ENCODE results near the gene PNKP. TPM values are rescaled to one million over a fixed set of nuclear protein-coding genes. Genes with fewer than 3 reads are reported as not detected.

Gene PNKP
- total and polyA plus RNA-seq, 7 experiments from 2014 or later = 19.4 to 174 (median 153) TPM

DNA sequence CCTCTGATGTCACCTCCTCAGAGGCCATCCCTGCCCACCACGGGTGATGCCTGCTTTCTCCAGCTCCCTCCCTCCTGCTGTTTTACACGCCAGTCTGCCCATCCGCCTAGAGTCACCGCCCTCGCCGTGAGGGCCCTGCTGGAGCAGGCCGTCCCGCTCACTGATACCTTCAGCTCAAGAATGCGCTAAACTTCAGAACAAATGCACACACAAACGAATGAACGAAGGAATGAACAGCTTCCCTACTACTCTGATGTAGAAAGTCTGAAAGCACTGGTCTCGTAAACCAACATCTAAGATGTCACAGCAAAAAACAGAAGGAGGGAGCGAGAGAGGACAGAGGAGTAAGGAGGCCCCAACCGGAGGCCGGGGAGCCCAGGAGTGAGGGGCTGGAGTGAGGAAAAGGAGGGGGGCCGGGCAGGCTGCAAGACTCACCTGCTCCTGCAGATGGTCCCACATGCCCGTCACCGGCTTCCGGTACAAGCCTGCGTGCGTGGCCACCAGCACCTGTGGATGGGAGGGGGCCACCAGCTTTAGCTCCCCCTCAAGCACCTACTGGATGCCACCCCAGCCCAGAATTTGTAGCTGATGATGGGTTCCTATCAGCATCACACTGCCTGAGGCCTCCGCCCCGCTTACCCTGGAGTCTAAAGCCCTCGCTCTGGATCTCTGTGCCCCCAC lies 4.0 kb downstream of the PNKP start:
- H3K4me1 ChIP-seq (ENCODE audit: control insufficient read depth in 2 of 2, insufficient read depth in 2 of 2, low read length in 2 of 2) = peaks cover 15 to 20% of the 10 kb centered on the region in 2 donors
- H3K27ac ChIP-seq (ENCODE audit: low read depth, low read length) = no peak overlapping the region
- H3K4me1 Mint-ChIP-seq = peaks cover 20 to 47% (median 31%) of the 10 kb centered on the region in 7 donors
- peaks cover 0 to 24% (median 4%) of the 10 kb centered on the region in 5 donors for H3K36me3 Mint-ChIP-seq
- peak overlapping the region in 5 of 9 donors; percentile 51 to 87 (median 54) for H3K27ac Mint-ChIP-seq
- intact Hi-C loops (cut with micrococcal nuclease) = loop anchor here (10.0 kb wide), 2 partner anchors 121 to 529 kb away; partner anchors contain the start of gene CD37 (in 1 of the 2)
- no peaks in the 10 kb centered on the region for H3K9me3 ChIP-seq (ENCODE audit: control insufficient read depth in 2 of 3, low read length in 3 of 3)
- CTCF ChIA-PET = interaction anchor here (0.8 to 1.1 kb wide), 2 partner anchors 9 to 1414 kb away, joined by 3 read pairs; no protein-coding TSS in a partner anchor
- no peaks in the 10 kb centered on the region for H3K27me3 ChIP-seq (ENCODE audit: control insufficient read depth in 2 of 2, insufficient read depth in 2 of 2, low read length in 2 of 2)
- ATAC-seq = no peak
- peak overlapping the region in 1 of 10 donors; percentile 15 for H3K4me3 Mint-ChIP-seq
- DNase-seq = no peak
- no peak overlapping the region for H3K4me3 ChIP-seq (ENCODE audit: low read length)
- POLR2A ChIA-PET = interaction anchor here (1.1 to 3.4 kb wide), 3 partner anchors 11 to 13 kb away, joined by 4 to 18 read pairs (median 6); partner anchors contain the start of genes AKT1S1, PTOV1 and TBC1D17
- peaks cover 0 to 1% (median 0%) of the 10 kb centered on the region in 11 donors for H3K9me3 Mint-ChIP-seq
- H3K36me3 ChIP-seq (ENCODE audit: control insufficient read depth in 2 of 3, insufficient read depth in 3 of 3, low read length in 3 of 3) = peaks cover 0 to 61% (median 0%) of the 10 kb centered on the region in 3 experiments
- no peaks in the 10 kb centered on the region for H3K27me3 Mint-ChIP-seq

DNA sequence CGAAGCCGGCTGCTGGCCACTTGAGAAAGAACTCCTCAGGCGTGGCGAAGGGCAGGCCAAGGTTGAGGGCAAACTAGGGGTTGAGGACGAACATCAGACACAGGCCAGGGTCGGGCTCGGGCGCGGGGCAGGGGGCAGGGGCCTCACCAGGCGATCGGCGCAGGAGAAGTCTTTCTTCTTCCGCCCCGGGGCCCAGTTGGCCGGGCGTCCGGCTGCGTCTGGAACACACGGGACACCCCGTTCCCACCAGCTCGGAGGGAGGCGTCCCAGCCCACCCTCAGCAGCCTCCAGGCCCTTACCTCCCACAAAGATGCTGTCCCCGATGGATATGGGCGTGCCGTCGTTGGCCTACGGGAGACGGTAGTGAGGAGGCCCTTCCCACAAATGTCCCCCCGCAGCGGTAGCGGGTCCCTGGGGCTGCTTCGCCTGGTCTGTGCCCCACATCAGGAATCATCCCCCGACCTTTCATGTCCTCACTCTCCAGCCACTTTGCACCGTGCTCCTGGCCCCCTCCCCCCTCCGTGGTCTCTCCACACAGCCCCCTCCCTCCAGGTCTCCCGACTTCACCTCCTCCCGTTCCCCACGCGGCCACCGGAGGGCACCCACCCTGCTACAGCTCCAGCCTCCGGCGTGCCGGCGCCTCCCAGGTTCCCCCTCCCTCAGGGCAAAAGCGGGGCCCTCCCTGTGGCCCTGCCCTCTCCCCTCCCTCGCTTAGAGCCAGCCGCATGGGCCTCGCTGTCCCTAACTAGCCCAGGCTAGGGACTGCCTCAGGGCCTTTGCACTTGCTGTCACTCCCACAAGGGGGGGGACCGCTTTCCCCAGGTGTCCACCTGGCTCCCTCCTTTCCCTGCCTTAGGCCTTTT lies 4.8 kb downstream of the PNKP start:
- H3K27ac ChIP-seq (ENCODE audit: low read depth, low read length) = no peak overlapping the region
- intact Hi-C loops (cut with micrococcal nuclease) = loop anchor here (10.0 kb wide), 2 partner anchors 122 to 528 kb away; partner anchors contain the start of gene CD37 (in 1 of the 2)
- H3K27me3 Mint-ChIP-seq = no peaks in the 10 kb centered on the region
- CTCF ChIA-PET = interaction anchor here (0.8 kb wide), 1 partner anchor 1414 kb away, joined by 3 read pairs; no protein-coding TSS in a partner anchor
- ATAC-seq (no peak), DNase-seq (no peak)
- peaks cover 11 to 12% of the 10 kb centered on the region in 2 donors for H3K4me1 ChIP-seq (ENCODE audit: control insufficient read depth in 2 of 2, insufficient read depth in 2 of 2, low read length in 2 of 2)
- H3K27me3 ChIP-seq (ENCODE audit: control insufficient read depth in 2 of 2, insufficient read depth in 2 of 2, low read length in 2 of 2) = no peaks in the 10 kb centered on the region
- peak overlapping the region in 2 of 9 donors; percentile 54 for H3K27ac Mint-ChIP-seq
- H3K36me3 Mint-ChIP-seq = peaks cover 0 to 24% (median 4%) of the 10 kb centered on the region in 5 donors
- H3K4me3 Mint-ChIP-seq = no peak overlapping the region
- no peak overlapping the region for H3K4me3 ChIP-seq (ENCODE audit: low read length)
- POLR2A ChIA-PET = interaction anchor here (1.6 to 3.4 kb wide), 2 partner anchors 12 to 14 kb away, joined by 6 to 18 read pairs; partner anchors contain the start of genes AKT1S1, PTOV1 and TBC1D17
- peaks cover 0 to under 1% (median 0%) of the 10 kb centered on the region in 11 donors for H3K9me3 Mint-ChIP-seq
- peaks cover 20 to 42% (median 27%) of the 10 kb centered on the region in 7 donors for H3K4me1 Mint-ChIP-seq
- peaks cover 0 to 69% (median under 1%) of the 10 kb centered on the region in 3 experiments for H3K36me3 ChIP-seq (ENCODE audit: control insufficient read depth in 2 of 3, insufficient read depth in 3 of 3, low read length in 3 of 3)
- no peaks in the 10 kb centered on the region for H3K9me3 ChIP-seq (ENCODE audit: control insufficient read depth in 2 of 3, low read length in 3 of 3)

DNA sequence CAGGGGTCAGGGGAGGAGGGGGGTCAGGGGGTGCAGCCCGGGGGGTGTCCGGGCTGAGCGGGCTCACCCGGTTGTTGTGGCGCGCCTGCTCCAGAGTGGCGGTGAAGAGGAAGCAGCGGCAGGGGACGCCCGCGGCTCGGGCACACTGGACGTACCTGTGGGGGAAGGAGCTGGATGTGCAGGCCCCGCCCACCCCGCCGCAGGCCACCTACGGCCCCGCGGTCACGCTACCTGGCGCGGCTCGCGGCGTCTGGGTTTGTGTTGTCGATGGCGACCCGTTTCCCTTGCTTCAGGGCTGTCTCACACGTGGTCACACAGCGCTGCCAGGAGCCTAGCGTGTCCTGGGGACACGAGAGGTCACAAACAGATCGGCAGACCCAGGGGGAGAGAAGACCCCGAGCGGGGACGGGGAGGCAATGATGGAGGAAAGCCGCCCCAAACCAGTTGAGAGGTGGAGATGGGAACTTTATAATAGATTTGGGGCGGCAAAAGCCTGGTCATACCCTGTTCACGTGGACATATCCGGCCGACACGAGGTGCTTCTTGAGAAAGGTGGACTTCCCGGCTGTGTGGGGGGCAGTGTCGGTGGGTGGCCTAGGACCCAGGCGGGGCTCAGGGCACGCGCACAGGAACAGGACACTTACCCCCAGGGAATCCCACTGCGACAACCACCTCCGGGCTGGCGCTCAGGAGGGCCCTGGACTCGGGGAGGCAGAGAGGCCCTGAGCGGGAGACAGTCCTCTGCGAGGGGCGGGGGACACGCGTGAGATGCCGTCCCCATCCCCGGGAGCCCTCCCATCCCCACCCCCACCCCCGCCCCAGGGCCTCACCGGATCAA lies 5.6 kb downstream of the PNKP start:
- H3K4me3 ChIP-seq (ENCODE audit: low read length) = no peak overlapping the region
- Mint-ChIP-seq H3K27me3 (no peaks in the 10 kb centered on the region), H3K9me3 (no peaks in the 10 kb centered on the region), H3K4me1 (peaks cover 18 to 34% (median 23%) of the 10 kb centered on the region in 7 donors), H3K4me3 (peak overlapping the region in 1 of 10 donors; percentile 38), H3K36me3 (peaks cover 0 to 21% (median 4%) of the 10 kb centered on the region in 5 donors), H3K27ac (no peak overlapping the region)
- intact Hi-C loops (cut with micrococcal nuclease) = loop anchor here (10.0 kb wide), 2 partner anchors 123 to 527 kb away; partner anchors contain the start of gene CD37 (in 1 of the 2)
- ChIA-PET POLR2A (interaction anchor here (1.2 to 1.8 kb wide), 2 partner anchors 8 to 11 kb away, joined by 3 to 5 read pairs; partner anchors contain the start of gene PTOV1), CTCF (no interaction called here)
- no peak overlapping the region for H3K27ac ChIP-seq (ENCODE audit: low read depth, low read length)
- H3K27me3 ChIP-seq (ENCODE audit: control insufficient read depth in 2 of 2, insufficient read depth in 2 of 2, low read length in 2 of 2) = no peaks in the 10 kb centered on the region
- peaks cover 11% of the 10 kb centered on the region in 2 donors for H3K4me1 ChIP-seq (ENCODE audit: control insufficient read depth in 2 of 2, insufficient read depth in 2 of 2, low read length in 2 of 2)
- H3K9me3 ChIP-seq (ENCODE audit: control insufficient read depth in 2 of 3, low read length in 3 of 3) = no peaks in the 10 kb centered on the region
- ATAC-seq = no peak
- DNase-seq = no peak
- H3K36me3 ChIP-seq (ENCODE audit: control insufficient read depth in 2 of 3, insufficient read depth in 3 of 3, low read length in 3 of 3) = peaks cover 0 to 78% (median 3%) of the 10 kb centered on the region in 3 experiments

DNA sequence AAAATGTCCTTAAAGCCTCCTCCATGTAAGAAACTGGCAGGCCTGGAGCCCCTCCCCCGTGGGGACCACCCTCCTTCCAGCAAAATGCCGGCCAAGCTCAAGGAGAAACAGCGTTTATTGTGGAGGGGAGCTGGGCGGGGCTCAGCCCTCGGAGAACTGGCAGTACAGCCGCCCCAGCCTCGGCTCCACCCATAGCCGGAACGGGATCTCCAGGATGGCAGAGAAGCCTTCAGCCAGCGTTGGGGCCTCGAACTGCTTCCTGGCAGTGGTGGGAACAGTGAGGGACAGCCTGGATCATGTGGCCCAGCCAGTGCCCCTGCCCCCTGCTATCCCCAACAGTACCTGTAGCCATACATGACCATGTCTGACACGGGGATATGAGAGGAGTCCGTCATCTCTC lies 6.3 kb downstream of the PNKP start:
- Mint-ChIP-seq H3K36me3 (peaks cover 0 to 18% (median 4%) of the 10 kb centered on the region in 5 donors), H3K27ac (peak overlapping the region in 1 of 9 donors; percentile 18), H3K4me3 (no peak overlapping the region), H3K9me3 (no peaks in the 10 kb centered on the region), H3K4me1 (peaks cover 12 to 27% (median 20%) of the 10 kb centered on the region in 7 donors), H3K27me3 (no peaks in the 10 kb centered on the region)
- ChIA-PET CTCF (no interaction called here), POLR2A (interaction anchor here (0.8 to 1.8 kb wide), 4 partner anchors 8 to 265 kb away, joined by 3 to 5 read pairs (median 4); partner anchors contain the start of gene PTOV1)
- no peak for DNase-seq
- Histone ChIP-seq H3K27ac (ENCODE audit: low read depth, low read length) (no peak overlapping the region), H3K9me3 (ENCODE audit: control insufficient read depth in 2 of 3, low read length in 3 of 3) (no peaks in the 10 kb centered on the region), H3K36me3 (ENCODE audit: control insufficient read depth in 2 of 3, insufficient read depth in 3 of 3, low read length in 3 of 3) (peaks cover 0 to 84% (median 3%) of the 10 kb centered on the region in 3 experiments), H3K4me1 (ENCODE audit: control insufficient read depth in 2 of 2, insufficient read depth in 2 of 2, low read length in 2 of 2) (peaks cover 5% of the 10 kb centered on the region in 2 donors), H3K4me3 (ENCODE audit: low read length) (no peak overlapping the region), H3K27me3 (ENCODE audit: control insufficient read depth in 2 of 2, insufficient read depth in 2 of 2, low read length in 2 of 2) (no peaks in the 10 kb centered on the region)
- intact Hi-C loops (cut with micrococcal nuclease) = loop anchor here (10.0 kb wide), 2 partner anchors 124 to 526 kb away; partner anchors contain the start of gene CD37 (in 1 of the 2)
- ATAC-seq = no peak

DNA sequence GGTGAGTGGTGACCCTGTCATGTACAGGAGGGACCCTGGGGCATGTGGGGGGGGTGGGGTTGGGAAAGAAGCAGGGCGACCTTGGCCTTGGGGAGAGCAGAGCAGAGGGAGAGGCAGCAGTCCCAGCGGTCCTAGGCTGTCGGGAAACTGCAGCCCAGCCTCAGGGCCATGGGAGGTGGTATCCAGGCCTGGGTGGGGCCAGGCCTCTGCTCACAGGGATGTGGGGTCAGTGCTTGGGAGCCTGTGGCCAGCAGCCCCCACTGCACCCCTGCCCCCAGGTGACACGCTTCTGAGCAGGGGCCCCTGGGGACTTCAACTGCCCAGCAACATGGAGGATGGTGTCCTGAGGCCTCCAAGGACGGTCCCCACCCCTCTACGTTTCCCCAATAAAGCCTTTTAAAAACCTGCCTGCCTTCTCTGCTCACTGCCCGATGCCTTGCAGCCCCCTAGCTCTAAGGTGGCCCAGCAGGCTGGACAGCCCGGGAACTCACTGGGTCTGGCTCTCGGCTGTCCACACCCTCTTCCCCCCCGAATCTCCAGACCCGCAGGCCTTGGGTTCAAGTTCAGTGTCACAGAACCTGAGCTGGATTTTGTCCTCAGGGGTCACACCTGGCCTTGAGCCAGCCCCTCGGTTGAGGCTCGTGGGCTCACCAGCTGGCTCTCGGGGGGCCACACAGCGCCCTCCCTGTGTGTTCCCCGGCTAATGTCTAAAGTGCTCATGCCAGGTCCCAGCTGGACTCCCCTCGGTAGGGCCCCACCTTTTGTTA lies 6.9 kb downstream of the PNKP start:
- no peaks in the 10 kb centered on the region for H3K9me3 ChIP-seq (ENCODE audit: control insufficient read depth in 2 of 3, low read length in 3 of 3)
- ChIA-PET POLR2A (interaction anchor here (0.8 to 1.8 kb wide), 4 partner anchors 9 to 265 kb away, joined by 3 to 5 read pairs (median 4); partner anchors contain the start of gene PTOV1), CTCF (no interaction called here)
- no peaks in the 10 kb centered on the region for H3K27me3 Mint-ChIP-seq
- H3K27ac ChIP-seq (ENCODE audit: low read depth, low read length) = no peak overlapping the region
- peak overlapping the region in 1 of 10 donors; percentile 12 for H3K4me3 Mint-ChIP-seq
- peaks cover 0 to 4% of the 10 kb centered on the region in 2 donors for H3K4me1 ChIP-seq (ENCODE audit: control insufficient read depth in 2 of 2, insufficient read depth in 2 of 2, low read length in 2 of 2)
- ATAC-seq = peak; percentile 5
- peaks cover 0 to under 1% (median 0%) of the 10 kb centered on the region in 11 donors for H3K9me3 Mint-ChIP-seq
- no peak for DNase-seq
- peaks cover 6 to 21% (median 14%) of the 10 kb centered on the region in 7 donors for H3K4me1 Mint-ChIP-seq
- H3K4me3 ChIP-seq (ENCODE audit: low read length) = no peak overlapping the region
- no peaks in the 10 kb centered on the region for H3K27me3 ChIP-seq (ENCODE audit: control insufficient read depth in 2 of 2, insufficient read depth in 2 of 2, low read length in 2 of 2)
- peaks cover 0 to 90% (median 3%) of the 10 kb centered on the region in 3 experiments for H3K36me3 ChIP-seq (ENCODE audit: control insufficient read depth in 2 of 3, insufficient read depth in 3 of 3, low read length in 3 of 3)
- H3K36me3 Mint-ChIP-seq = peaks cover 0 to 19% (median 4%) of the 10 kb centered on the region in 5 donors
- peak overlapping the region in 2 of 9 donors; percentile 18 to 59 for H3K27ac Mint-ChIP-seq
- intact Hi-C loops (cut with micrococcal nuclease) = loop anchor here (10.0 kb wide), 2 partner anchors 124 to 526 kb away; partner anchors contain the start of gene CD37 (in 1 of the 2)
